Astrocyte (in vitro differentiated cells and primary cell): ENCODE data around the gene PPP1R16B. TPM values are rescaled to one million over a fixed set of nuclear protein-coding genes. Genes with fewer than 3 reads are reported as not detected.

Experiments
- DNase-seq: peaks from one replicate; pipeline ENCODE4 v3.0.0-alpha.2; 2010; ENCODE audit warnings: low read depth
- FAIRE-seq: peaks from 2 replicates; lab custom pipeline; 2011; peaks lifted over from hg19 to GRCh38; lab: Jason Lieb, UNC
- H2AFZ ChIP-seq: 2 replicates; pipeline ENCODE4 v1.6.0; 2012; ENCODE audit warnings: low read depth, low read length, inconsistent platforms
- H3K27ac ChIP-seq: 2 replicates; pipeline ENCODE4 v1.5.1; 2011; ENCODE audit warnings: low read depth, low read length, inconsistent platforms
- H3K27me3 ChIP-seq: 2 replicates; pipeline ENCODE4 v1.6.0; 2011; ENCODE audit warnings: low read length, inconsistent platforms; ENCODE audit not compliant: insufficient read depth
- H3K36me3 ChIP-seq: 2 replicates; pipeline ENCODE4 v1.5.1; 2011; ENCODE audit warnings: low read length, inconsistent platforms; ENCODE audit not compliant: insufficient read depth
- H3K4me1 ChIP-seq: 2 replicates; pipeline ENCODE4 v1.5.1; 2011; ENCODE audit warnings: low read length, inconsistent platforms; ENCODE audit not compliant: insufficient read depth
- H3K4me2 ChIP-seq: 2 replicates; pipeline ENCODE4 v1.6.0; 2012; ENCODE audit warnings: low read length, inconsistent platforms
- H3K4me3 ChIP-seq: 2 replicates; pipeline ENCODE4 v1.5.1; 2011; ENCODE audit warnings: low read depth, mild to moderate bottlenecking, low read length, inconsistent platforms; ENCODE audit not compliant: insufficient read depth
- H3K79me2 ChIP-seq: 2 replicates; pipeline ENCODE4 v1.6.0; 2012; ENCODE audit warnings: mild to moderate bottlenecking, low read length, inconsistent platforms; ENCODE audit not compliant: insufficient read depth
- H3K9ac ChIP-seq: 2 replicates; pipeline ENCODE4 v1.6.0; 2012; ENCODE audit warnings: mild to moderate bottlenecking, low read length, inconsistent platforms
- H3K9me3 ChIP-seq: 2 replicates; pipeline ENCODE4 v1.5.1; 2012; ENCODE audit warnings: low read depth, mild to moderate bottlenecking, low read length, inconsistent platforms; ENCODE audit not compliant: insufficient read depth
- H4K20me1 ChIP-seq: 2 replicates; pipeline ENCODE4 v1.6.0; 2012; ENCODE audit warnings: low read length, inconsistent platforms; ENCODE audit not compliant: insufficient read depth
- H3K27ac Mint-ChIP-seq: one replicate; pipeline ENCODE4 v1.8.0; 2021; ENCODE audit warnings: mild to moderate bottlenecking, mixed read lengths; ENCODE audit not compliant: unreplicated experiment
- H3K27me3 Mint-ChIP-seq: one replicate; pipeline ENCODE4 v1.8.0; 2021; ENCODE audit warnings: low read depth, mixed read lengths; ENCODE audit not compliant: unreplicated experiment
- H3K36me3 Mint-ChIP-seq: one replicate; pipeline ENCODE4 v1.8.0; 2021; ENCODE audit warnings: low read depth, mixed read lengths; ENCODE audit not compliant: unreplicated experiment
- H3K4me1 Mint-ChIP-seq: one replicate; pipeline ENCODE4 v1.8.0; 2021; ENCODE audit warnings: low read depth, mixed read lengths; ENCODE audit not compliant: unreplicated experiment
- H3K4me3 Mint-ChIP-seq: one replicate; pipeline ENCODE4 v1.8.0; 2021; ENCODE audit warnings: mild to moderate bottlenecking, moderate library complexity, mixed read lengths; ENCODE audit not compliant: unreplicated experiment
- H3K9me3 Mint-ChIP-seq: one replicate; pipeline ENCODE4 v1.8.0; 2021; ENCODE audit warnings: mild to moderate bottlenecking, mixed read lengths; ENCODE audit not compliant: unreplicated experiment
- CTCF ChIP-seq: IDR thresholded peaks from 2 replicates; pipeline ENCODE4 v1.5.1; 2011; ENCODE audit warnings: low read depth, mild to moderate bottlenecking, inconsistent platforms, low read length, moderate library complexity; ENCODE audit not compliant: insufficient read depth
- EZH2 ChIP-seq: IDR thresholded peaks from 2 replicates; pipeline ENCODE4 v1.6.1; 2012; ENCODE audit warnings: mild to moderate bottlenecking, low read length, inconsistent platforms; ENCODE audit not compliant: insufficient read depth
- total RNA-seq: library from RNA; stranded (reverse); gene quantifications from 2 replicates; pipeline ENCODE4 v1.2.1, GENCODE V29; 2021

PPP1R16B gene
- total RNA-seq, 1 donor from 2014 or later: 0.68 TPM

DNA sequence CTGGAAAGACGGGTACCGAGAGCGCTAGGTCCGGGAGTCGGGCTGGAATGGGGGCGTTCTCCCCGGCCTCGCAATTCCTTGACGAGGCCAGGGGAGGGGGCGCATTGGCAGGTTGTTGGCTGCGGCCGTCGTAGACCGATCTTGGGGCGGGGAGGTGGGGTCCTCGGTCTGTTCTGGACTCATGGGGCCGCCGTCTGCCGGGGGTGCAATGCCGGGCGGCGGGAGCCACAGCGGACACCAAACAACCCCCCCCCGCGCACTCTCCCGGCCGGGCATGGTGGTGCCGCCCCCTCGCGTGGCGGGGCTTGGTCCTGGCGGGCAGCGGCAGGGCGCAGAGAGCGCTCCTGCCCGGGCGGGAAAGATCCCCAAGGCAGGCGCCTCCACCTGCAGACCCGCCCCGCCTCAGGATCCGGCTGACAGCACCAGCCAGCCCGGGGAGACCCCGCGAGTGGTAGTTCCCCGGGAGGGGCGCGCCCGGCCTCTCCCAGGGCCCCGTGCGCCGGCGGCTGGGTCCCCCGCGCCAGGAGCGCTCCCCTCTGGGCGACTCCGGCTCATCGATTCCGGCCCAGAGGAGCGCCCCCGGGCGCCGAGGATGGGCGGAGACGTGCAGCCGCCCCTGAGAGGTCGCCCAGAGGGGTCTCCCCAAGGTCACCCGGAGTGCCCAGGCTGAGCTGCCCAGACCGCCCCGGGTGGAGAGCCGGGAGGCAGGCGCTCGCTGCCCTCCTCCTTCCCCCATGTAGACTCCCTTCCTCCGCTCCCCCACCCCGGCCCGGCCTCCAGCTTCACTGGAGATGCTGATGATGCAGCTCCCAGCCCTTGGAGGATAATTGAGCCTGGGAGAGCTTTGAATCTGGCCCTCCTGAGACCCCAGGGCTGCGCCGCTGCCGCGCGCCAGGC is 709 bp downstream of the PPP1R16B start:
- H3K4me3 ChIP-seq: peak overlapping the region; percentile 37
- Mint-ChIP-seq H3K4me3 (peak overlapping the region; percentile 76), H3K27me3 (peaks cover 25% of the 10 kb centered on the region), H3K9me3 (no peaks in the 10 kb centered on the region), H3K4me1 (peaks cover 8% of the 10 kb centered on the region), H3K27ac (no peak overlapping the region), H3K36me3 (peaks cover 2% of the 10 kb centered on the region)
- H3K27ac ChIP-seq: no peak overlapping the region
- no peak for DNase-seq
- no peaks in the 10 kb centered on the region for H3K79me2 ChIP-seq
- TF ChIP-seq EZH2 (peak; percentile 96), CTCF (no peak)
- peak overlapping the region; percentile 86 for H3K4me2 ChIP-seq
- FAIRE-seq: no peak
- no peaks in the 10 kb centered on the region for H4K20me1 ChIP-seq
- H3K4me1 ChIP-seq: peaks cover 7% of the 10 kb centered on the region
- no peak overlapping the region for H3K9ac ChIP-seq
- H3K27me3 ChIP-seq: peaks cover 29% of the 10 kb centered on the region
- H2AFZ ChIP-seq: peak overlapping the region; percentile 71
- H3K9me3 ChIP-seq: no peaks in the 10 kb centered on the region
- no peaks in the 10 kb centered on the region for H3K36me3 ChIP-seq

GRCh38 chr20:38806855-38807655 is 1.6 kb downstream of the PPP1R16B start:
- no peak overlapping the region for H3K4me3 Mint-ChIP-seq
- H3K36me3 ChIP-seq: no peaks in the 10 kb centered on the region
- peak overlapping the region; percentile 86 for H3K4me2 ChIP-seq
- no peak overlapping the region for H2AFZ ChIP-seq
- H3K4me1 Mint-ChIP-seq: peaks cover 8% of the 10 kb centered on the region
- no peaks in the 10 kb centered on the region for H3K79me2 ChIP-seq
- H3K4me3 ChIP-seq: no peak overlapping the region
- H3K9me3 ChIP-seq: no peaks in the 10 kb centered on the region
- peaks cover 25% of the 10 kb centered on the region for H3K27me3 Mint-ChIP-seq
- no peak overlapping the region for H3K9ac ChIP-seq
- no peak for DNase-seq
- peaks cover 2% of the 10 kb centered on the region for H3K36me3 Mint-ChIP-seq
- FAIRE-seq: no peak
- H3K27me3 ChIP-seq: peaks cover 33% of the 10 kb centered on the region
- no peaks in the 10 kb centered on the region for H4K20me1 ChIP-seq
- TF ChIP-seq EZH2 (no peak), CTCF (no peak)
- no peak overlapping the region for H3K27ac ChIP-seq
- H3K9me3 Mint-ChIP-seq: no peaks in the 10 kb centered on the region
- H3K4me1 ChIP-seq: peaks cover 7% of the 10 kb centered on the region
- peak overlapping the region; percentile 18 for H3K27ac Mint-ChIP-seq
